ENCODE results near the gene UBR3. TPM values are rescaled to one million over a fixed set of nuclear protein-coding genes. Genes with fewer than 3 reads are reported as not detected.
"Not testable (repeated sequence)": the region's sequence is repeated elsewhere in the genome, so short reads cannot be mapped to it uniquely, and the experiment has no call there.

The UBR3 gene, protein sequence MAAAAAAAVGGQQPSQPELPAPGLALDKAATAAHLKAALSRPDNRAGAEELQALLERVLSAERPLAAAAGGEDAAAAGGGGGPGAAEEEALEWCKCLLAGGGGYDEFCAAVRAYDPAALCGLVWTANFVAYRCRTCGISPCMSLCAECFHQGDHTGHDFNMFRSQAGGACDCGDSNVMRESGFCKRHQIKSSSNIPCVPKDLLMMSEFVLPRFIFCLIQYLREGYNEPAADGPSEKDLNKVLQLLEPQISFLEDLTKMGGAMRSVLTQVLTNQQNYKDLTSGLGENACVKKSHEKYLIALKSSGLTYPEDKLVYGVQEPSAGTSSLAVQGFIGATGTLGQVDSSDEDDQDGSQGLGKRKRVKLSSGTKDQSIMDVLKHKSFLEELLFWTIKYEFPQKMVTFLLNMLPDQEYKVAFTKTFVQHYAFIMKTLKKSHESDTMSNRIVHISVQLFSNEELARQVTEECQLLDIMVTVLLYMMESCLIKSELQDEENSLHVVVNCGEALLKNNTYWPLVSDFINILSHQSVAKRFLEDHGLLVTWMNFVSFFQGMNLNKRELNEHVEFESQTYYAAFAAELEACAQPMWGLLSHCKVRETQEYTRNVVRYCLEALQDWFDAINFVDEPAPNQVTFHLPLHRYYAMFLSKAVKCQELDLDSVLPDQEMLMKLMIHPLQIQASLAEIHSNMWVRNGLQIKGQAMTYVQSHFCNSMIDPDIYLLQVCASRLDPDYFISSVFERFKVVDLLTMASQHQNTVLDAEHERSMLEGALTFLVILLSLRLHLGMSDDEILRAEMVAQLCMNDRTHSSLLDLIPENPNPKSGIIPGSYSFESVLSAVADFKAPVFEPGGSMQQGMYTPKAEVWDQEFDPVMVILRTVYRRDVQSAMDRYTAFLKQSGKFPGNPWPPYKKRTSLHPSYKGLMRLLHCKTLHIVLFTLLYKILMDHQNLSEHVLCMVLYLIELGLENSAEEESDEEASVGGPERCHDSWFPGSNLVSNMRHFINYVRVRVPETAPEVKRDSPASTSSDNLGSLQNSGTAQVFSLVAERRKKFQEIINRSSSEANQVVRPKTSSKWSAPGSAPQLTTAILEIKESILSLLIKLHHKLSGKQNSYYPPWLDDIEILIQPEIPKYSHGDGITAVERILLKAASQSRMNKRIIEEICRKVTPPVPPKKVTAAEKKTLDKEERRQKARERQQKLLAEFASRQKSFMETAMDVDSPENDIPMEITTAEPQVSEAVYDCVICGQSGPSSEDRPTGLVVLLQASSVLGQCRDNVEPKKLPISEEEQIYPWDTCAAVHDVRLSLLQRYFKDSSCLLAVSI (N-terminal part only)
- polyA plus RNA-seq (2014; cell fraction: cytosol; rRNA removed), result 13.9 and 14.4 TPM in 2 replicates
- 24.3 and 25.0 TPM in 2 replicates for polyA plus RNA-seq (2014; cell fraction: nucleus; rRNA removed)

DNA sequence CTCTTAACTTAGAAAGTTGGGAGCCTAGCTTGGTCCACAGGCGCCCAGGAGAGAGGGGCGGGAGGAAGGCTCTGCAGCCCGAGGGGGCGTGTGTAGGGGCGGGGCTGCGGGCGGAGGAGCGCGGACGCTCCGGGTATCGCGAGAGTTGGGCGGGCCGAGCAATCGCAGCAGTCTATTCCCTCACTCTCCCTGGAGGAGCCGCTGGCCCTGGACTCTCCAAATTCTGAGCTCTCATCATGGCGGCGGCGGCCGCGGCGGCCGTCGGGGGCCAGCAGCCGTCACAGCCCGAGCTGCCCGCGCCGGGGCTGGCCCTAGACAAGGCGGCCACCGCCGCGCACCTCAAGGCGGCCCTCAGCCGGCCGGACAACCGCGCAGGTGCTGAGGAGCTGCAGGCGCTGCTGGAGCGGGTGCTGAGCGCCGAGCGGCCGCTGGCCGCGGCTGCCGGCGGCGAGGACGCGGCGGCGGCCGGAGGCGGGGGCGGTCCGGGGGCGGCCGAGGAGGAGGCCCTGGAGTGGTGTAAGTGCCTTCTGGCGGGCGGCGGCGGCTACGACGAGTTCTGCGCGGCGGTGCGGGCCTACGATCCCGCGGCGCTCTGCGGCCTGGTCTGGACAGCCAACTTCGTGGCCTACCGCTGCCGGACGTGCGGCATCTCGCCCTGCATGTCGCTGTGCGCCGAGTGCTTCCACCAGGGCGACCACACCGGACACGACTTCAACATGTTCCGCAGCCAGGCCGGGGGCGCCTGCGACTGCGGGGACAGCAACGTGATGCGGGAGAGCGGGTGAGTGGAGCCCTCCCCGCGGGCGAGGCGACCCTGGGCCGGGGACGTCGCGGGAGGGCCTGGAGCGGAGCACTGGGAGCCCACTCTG lies at the start of gene UBR3:
Gene UBR3, plus strand, starts transcription at position 183 of the 869 bp plus-strand sequence. Its CDS starts 54 bp downstream, at position 237.
- peak; percentile 92 for DNase-seq (ENCODE audit: low spot score)

DNA sequence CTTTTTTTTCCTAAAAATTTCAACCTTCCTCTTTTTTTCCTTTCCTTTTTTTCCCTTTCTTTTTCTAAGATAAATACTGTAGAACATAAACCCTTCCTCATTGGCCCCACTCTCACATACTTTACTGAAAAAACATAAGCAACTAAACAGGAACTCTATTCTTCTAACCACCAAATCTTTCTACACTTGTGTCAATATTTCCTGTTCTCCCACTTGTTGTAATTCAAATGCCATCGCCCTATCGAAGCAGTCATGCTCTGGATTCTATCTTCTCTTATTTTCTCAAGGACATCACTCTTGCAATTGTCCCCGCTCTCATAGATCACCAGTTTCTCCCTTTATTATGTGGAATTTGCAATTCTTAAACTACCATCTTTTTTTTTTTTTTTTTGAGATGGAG lies 48.8 kb upstream of the UBR3 start:
- DNase-seq (ENCODE audit: low spot score), result no peak

DNA sequence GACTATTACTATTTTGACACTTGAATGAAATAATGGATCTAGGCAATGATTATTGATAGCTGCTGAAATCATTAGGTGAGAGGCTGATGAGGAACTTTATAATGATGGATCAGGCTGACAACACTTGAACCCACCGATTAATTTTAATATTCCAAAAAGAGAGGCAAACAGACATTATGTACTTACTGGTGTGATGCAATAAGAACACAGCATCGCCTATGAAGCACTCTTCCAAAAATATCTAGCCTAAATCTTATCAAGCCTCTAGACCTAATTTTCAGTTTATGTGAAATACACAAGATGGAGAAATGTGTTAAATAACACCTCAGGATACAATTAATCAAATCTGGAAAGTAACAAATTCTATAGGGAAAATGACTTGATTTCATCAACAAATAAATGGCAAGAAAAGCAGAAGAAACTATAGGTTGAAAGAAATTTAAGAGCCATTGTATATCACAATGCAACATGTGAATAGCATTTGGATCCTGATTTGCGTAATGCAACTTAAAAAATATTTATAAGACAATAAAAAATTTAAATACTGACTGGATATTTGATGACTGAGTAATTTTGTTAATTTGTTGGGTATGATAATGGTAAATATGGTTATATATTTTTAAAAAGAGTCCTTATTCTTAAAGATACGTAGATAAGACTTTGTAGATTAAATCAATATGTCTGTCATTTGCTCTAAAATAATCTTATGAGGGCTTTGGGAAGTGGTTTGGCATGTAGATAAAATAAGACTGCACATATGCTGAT lies 45.8 kb upstream of the UBR3 start:
- no peak for DNase-seq (ENCODE audit: low spot score)

DNA sequence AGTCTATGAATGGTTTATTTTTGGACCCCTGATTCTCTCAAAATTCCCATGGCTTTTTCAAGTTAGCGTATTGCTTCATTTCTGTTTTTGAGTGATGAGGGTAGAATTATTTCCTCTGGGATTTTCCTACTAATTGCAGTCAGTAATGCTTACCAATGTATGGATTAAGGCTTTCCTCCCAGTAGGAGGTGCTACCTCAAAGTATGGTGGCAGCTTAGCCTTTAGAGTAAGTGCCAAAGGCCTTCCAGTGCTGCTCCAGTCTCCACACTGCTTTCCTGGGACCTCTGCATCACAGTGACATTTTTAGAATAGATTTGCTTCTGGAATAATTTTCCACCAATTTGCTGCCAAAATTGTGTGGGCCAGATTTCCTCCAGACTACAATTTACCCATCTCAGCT lies 44.7 kb upstream of the UBR3 start:
- DNase-seq (ENCODE audit: low spot score), result no peak

DNA sequence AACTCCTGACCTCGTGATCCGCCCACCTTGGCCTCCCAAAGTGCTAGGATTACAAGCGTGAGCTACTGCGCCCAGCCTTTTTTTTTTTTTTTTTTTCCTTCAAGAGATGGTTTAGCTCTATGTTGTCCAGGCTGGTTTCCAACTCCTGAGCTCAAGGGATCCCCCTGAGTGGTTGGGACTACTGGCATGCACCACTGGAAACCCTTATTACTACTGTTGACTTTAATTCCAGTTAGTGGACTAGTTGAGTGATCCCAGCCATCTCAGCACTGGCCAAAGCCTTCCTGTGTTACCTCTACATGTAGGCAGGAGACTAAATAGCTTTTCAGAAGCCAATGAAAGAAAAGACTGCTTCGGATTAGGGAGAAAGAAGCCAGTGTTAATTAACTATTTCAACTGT lies 36.7 kb upstream of the UBR3 start:
- DNase-seq (ENCODE audit: low spot score), result no peak

DNA sequence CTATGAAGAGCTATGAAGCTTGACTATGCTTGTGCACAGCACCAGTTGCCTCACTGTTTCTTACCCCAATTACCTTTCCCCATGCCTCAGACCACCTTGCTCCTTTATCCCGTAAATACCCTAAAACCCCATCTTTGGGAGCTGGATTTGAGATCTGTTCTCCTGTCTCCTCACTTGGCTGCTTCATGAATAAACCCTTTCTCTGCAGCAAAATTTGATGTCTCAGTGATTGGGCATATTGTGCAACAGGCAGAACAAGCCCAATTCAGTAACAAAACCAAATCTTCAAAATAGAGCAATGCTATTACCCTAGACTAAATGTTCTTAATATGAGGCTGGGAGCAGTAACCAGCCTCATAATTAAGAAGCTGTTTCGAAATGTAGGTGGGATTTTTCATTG lies 32.1 kb upstream of the UBR3 start:
- DNase-seq (ENCODE audit: low spot score), result no peak

DNA sequence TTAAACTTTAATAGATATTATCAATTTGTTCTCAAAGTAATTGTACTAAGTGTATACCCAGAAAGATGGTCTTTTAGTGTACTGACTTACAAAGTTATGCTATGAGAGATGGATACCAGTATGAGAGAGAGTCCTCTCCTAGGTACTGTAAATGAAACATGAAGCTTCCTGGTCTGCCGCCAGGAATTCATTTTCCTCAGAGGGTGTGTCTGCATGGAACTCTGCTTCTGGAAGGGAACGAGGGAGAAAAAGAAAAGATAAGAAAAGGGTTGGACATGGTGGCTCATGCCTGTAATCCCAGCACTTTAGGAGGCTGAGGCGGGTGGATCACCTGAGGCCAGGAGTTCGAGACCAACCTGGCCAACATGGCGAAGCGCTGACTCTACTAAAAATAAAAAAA lies 30.8 kb upstream of the UBR3 start:
- no peak for DNase-seq (ENCODE audit: low spot score)

DNA sequence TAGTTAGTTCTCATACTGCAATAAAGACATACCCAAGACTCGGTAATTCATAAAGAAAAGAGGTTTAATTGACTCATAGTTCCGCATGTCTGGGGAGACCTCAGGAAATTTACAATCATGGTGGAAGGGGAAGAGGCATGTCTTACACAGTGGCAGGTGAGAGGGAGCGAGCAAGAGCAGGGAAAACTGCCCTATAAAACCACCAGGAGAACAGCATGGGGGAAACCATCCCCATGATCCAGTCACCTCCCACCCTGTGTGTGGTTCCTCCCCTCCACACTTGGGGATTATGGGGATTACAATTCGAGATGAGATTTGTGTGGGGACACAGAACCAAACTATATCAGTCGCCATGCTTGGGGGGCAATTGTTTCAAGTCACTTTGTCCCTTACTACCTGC lies 29.7 kb upstream of the UBR3 start:
- DNase-seq (ENCODE audit: low spot score), result no peak

DNA sequence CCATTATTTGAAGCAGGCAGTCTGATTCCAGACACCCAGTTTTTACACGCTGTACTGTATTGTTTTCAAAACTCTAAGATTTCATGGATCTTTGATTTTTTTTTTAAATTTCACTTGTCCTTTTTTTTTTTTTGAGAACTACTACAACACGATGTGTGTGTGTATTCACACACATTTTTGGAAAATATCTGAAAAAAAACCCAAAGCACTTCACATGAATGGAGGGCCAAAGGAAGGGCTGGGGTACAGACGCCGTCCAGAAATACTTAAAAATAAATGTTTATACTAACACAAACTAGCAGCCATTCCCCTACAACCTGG lies 28.9 kb upstream of the UBR3 start:
- no peak for DNase-seq (ENCODE audit: low spot score)

DNA sequence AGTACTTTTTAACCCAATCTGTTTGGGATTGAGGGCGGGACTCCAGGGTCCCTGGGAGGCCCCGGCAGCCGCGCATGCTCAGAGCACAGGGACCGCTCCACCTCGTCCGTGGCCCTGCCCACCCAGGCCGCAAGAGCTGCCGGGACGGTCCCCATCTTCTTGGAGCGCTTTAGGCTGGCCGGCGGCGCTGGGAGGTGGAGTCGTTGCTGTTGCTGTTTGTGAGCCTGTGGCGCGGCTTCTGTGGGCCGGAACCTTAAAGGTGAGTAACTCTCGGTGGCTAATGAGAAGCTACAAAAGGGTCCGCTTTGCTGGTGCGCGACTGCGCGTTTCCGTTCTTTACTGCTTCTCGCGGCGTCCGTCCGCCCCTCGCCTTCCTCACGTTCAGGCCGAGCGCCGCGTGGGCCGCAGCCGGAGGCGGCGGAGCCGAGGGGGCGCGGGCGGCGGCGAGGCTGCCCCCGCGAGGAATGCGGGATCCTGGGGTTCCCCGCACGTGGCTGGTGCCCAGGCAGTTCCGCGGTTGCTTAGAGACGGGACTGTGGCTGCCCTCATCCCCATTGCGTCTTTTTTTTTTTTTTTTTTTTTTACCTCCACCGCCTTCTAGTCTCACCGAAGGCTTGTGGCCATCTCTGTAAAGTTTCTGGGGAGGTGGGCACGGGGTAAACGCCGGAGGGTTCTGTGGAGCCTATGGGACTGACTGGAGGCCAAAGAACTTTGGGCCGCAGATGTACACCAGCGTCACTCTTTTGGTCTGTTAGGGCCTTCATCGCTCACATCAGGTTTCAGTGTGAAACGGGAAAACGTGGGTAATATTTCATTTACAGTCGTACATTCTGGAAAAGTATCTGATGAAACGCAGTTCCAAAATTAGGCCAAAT lies 28.3 kb upstream of the UBR3 start, which contains the start of gene SSB:
Gene SSB, plus strand, starts transcription at position 154 of the 875 bp plus-strand sequence. CDS start 2,090 bp downstream, outside the sequence.
- peak; percentile 93 for DNase-seq (ENCODE audit: low spot score)

DNA sequence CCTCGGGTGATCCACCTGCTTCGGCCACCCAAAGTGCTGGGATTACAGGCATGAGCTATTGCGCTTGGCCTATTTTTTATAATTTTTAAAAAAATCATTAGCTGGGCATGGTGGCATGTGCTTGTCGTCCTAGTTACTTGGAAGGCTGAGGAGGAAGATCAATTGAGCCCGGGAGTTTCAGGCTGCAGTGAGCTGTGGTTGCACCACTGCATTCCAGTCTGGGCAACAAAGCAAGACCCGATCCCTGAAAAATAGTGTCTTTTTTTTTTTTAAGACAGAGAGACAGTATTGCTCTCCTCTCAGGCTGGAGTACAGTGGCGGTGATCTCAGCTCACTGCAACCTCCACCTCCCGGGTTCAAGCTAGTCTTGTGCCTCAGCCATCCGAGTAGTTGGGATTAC lies 23.8 kb upstream of the UBR3 start:
- DNase-seq (ENCODE audit: low spot score), result no peak

DNA sequence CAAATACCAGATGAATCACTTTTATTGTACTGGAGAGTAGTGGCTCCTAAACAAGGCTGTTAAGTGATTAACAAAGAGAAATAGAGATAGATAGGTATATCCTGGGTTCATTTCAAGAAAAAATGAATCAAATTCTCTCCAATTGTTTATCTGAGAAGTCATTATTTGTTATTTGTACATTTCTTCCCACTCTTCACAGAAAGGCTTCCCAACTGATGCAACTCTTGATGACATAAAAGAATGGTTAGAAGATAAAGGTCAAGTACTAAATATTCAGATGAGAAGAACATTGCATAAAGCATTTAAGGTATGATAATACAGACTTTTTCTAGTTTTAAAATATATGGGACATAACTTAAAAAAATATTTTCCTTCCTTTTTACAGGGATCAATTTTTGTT lies 20.7 kb upstream of the UBR3 start:
- DNase-seq (ENCODE audit: low spot score), result no peak

DNA sequence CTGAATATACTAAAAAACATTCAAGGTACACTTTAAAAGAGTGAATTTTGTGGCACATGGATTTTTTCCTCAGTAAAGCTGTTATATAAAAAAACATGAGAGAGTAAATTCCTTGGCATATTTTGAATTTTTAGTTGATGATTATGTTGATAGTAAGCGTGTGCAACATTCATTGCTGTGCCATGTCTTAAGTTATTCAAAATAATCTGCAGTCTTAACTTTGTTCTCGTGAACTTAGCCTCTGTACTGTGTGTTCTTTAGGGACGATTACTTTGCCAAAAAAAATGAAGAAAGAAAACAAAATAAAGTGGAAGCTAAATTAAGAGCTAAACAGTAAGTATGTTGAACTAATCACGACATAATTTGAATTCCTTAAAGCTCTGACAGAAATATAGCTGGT lies 19.0 kb upstream of the UBR3 start:
- DNase-seq (ENCODE audit: low spot score), result no peak

DNA sequence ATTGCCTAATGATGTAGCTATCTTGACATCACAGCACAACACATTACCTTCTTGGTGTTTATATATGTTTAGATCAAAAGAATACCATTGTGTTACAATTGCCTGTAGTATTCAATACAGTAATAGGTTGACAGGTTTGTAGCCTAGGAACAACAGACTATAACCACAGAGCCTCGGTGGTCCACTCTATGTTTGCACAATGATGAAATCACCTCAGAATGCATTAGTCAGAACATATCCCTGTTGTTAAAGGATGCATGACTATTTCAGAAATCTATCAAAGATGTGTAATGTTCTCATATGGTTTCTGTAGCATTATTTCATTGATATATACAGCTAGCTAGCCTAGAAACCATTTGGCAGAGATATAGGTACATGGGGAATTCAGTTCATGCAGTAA lies 11.4 kb upstream of the UBR3 start:
- no peak for DNase-seq (ENCODE audit: low spot score)

DNA sequence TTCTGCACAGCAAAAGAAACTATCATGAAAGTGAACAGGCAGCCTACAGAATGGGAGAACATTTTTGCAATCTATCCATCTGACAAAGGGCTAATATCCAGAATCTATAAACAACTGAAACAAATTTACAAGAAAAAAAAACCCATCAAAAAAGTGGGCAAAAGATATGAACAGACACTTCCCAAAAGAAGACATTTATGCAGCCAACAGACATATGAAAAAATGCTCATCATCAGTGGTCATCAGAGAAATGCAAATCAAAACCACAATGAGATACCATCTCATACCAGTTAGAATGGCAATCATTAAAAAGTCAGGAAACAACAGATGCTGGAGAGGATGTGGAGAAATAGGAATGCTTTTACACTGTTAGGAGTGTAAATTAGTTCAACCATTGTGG lies 10.3 kb upstream of the UBR3 start:
- DNase-seq (ENCODE audit: low spot score), result not testable (repeated sequence)

DNA sequence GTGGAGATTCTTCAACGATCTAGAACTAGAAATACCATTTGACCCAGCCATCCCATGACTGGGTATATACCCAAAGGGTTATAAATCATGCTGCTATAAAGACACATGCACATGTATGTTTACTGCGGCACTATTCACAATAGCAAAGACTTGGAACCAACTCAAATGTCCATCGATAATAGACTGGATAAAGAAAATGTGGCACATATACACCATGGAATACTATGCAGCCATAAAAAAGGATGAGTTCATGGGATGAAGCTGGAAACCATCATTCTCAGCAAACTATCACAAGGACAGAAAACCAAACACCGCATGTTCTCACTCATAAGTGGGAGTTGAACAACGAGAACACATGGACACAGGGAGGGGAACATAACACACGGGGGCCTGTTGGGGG lies 9.9 kb upstream of the UBR3 start:
- DNase-seq (ENCODE audit: low spot score), result not testable (repeated sequence)

DNA sequence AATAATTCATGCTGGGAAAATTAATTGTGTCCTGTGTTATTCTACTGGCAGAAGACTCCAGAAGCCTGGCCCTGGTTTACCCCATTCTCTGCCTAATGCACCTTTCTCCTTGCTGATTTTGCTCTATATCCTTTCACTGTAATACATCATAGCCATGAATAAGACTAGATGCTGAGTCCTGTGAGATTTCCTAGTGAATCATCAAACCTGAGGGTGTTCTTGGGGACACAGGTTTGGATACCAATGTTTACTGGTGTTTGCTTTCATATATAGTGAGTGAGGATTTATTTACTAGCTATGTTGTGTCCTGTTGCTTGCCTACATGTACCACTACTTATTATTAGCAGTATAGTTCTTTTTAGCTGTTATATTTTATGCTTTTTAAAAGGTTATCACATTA lies 9.0 kb upstream of the UBR3 start:
- DNase-seq (ENCODE audit: low spot score), result no peak

DNA sequence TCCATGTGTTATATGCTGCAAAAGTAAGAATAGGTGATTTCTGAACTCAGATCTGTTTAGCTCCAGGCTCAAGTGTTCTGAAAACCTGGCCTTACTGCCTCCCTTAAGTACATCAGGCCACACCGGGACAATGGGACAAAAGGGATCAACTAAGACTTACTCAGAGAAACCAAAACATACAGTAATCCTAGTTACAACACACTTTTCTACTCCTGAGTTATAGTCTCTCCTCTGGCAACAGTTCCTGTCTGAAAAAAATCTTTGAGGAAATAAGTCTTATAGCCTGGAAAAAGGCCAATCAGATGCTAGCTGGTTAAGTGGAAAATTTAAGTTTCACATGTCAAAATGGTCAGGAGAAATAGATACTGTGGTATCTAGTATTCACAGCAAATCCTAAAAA lies 8.1 kb upstream of the UBR3 start:
- no peak for DNase-seq (ENCODE audit: low spot score)

DNA sequence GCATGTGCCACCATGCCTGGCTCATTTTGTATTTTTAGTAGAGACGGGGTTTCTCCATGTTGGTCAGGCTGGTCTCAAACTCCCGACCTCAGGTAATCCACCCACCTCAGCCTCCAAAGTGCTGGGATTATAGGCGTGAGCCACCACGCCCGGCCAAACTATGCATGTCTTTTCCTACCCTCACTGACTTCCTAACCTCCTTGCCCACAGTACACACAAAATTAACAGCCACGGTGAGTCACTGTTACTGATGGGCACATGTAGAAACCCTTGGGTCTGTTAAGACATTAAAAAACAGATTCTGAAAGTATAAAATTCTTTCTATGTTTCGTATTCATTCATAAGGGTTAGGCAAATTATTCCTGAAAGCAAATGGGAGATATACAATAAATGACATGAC lies 7.2 kb upstream of the UBR3 start:
- DNase-seq (ENCODE audit: low spot score), result not testable (repeated sequence)
